Liver (tissue), 9 donors: Measurements from ENCODE around the gene SEPTIN5. TPM values are rescaled to one million over a fixed set of nuclear protein-coding genes. Genes with fewer than 3 reads are reported as not detected.

ENCODE experiments used
- DNase-seq: peaks from one replicate; pipeline ENCODE4 v3.0.0-alpha.2; 2017; ENCODE audit warnings: low spot score
- H3K27ac ChIP-seq, 2 donors: one replicate each; pipeline ENCODE4 v1.7.0; 2013; ENCODE audit warnings: inconsistent platforms in 2 of 2, low read length in 2 of 2, control low read depth in 1 of 2, low read depth in 1 of 2, mild to moderate bottlenecking in 1 of 2
- H3K27me3 ChIP-seq, 4 donors: one replicate each; pipeline versions ENCODE4 v1.6.1 to v1.7.0; 2013; ENCODE audit warnings: low read length in 3 of 4, inconsistent platforms in 1 of 4, mild to moderate bottlenecking in 1 of 4, moderate library complexity in 1 of 4; ENCODE audit not compliant: control insufficient read depth in 4 of 4, insufficient read depth in 4 of 4
- H3K36me3 ChIP-seq, 4 donors: one replicate each; pipeline versions ENCODE4 v1.6.1 to v1.7.0; 2013; ENCODE audit warnings: low read length in 3 of 4, mild to moderate bottlenecking in 3 of 4, low read depth in 1 of 4, moderate library complexity in 1 of 4; ENCODE audit not compliant: control insufficient read depth in 4 of 4, insufficient read depth in 3 of 4
- H3K4me1 ChIP-seq, 4 donors: one replicate each; pipeline versions ENCODE4 v1.6.1 to v1.7.0; 2013; ENCODE audit warnings: low read length in 3 of 4, mild to moderate bottlenecking in 3 of 4, moderate library complexity in 1 of 4; ENCODE audit not compliant: control insufficient read depth in 4 of 4, insufficient read depth in 4 of 4
- H3K4me3 ChIP-seq, 3 donors: one replicate each; pipeline versions ENCODE4 v1.6.1 to v1.7.0; 2013; ENCODE audit warnings: low read length in 3 of 3, control low read depth in 1 of 3, low read depth in 1 of 3, mild to moderate bottlenecking in 1 of 3
- H3K9ac ChIP-seq, 2 donors: one replicate each; pipeline ENCODE4 v1.7.0; 2013; ENCODE audit warnings: low read length in 2 of 2, mild to moderate bottlenecking in 2 of 2, moderate library complexity in 2 of 2, control low read depth in 1 of 2, low read depth in 1 of 2
- H3K9me3 ChIP-seq, 4 donors: one replicate each; pipeline versions ENCODE4 v1.6.1 to v1.7.0; 2013; ENCODE audit warnings: low read length in 3 of 4; ENCODE audit not compliant: control insufficient read depth in 4 of 4
- ATF3 ChIP-seq: IDR thresholded peaks from 2 replicates; pipeline ENCODE4 v1.6.1; 2016; ENCODE audit warnings: antibody characterized with exemption
- CTCF ChIP-seq: fragments of 150-350 bp; IDR thresholded peaks from 2 replicates; pipeline ENCODE4 v1.5.1; 2017; ENCODE audit warnings: improper control_type of control experiment, low read depth, low read length; ENCODE audit not compliant: missing input control
- FOXA1 ChIP-seq: IDR thresholded peaks from 2 replicates; pipeline ENCODE4 v1.6.1; 2016; ENCODE audit warnings: antibody characterized with exemption
- FOXA2 ChIP-seq: IDR thresholded peaks from 2 replicates; pipeline ENCODE4 v1.6.1; 2016; ENCODE audit warnings: antibody characterized with exemption
- GABPA ChIP-seq, 2 donors: IDR thresholded peaks in 1 of 2; conservative IDR thresholded peaks in 1 of 2; 2 replicates each; pipeline ENCODE4 v1.6.1; 2016; ENCODE audit warnings: antibody characterized with exemption in 2 of 2, mild to moderate bottlenecking in 1 of 2, moderate library complexity in 1 of 2
- HNF4A ChIP-seq, 2 donors: conservative IDR thresholded peaks; 2 replicates each; pipeline ENCODE4 v1.6.1; 2016; ENCODE audit warnings: antibody characterized with exemption in 2 of 2, mild to moderate bottlenecking in 2 of 2
- HNF4G ChIP-seq: IDR thresholded peaks from 2 replicates; pipeline ENCODE4 v1.6.1; 2016; ENCODE audit warnings: antibody characterized with exemption
- JUND ChIP-seq, 2 donors: IDR thresholded peaks; 2 replicates each; pipeline ENCODE4 v1.6.1; 2016; ENCODE audit warnings: antibody characterized with exemption in 2 of 2
- NR2F2 ChIP-seq: IDR thresholded peaks from 2 replicates; pipeline ENCODE4 v1.6.1; 2016; ENCODE audit warnings: antibody characterized with exemption
- RAD21 ChIP-seq, 2 donors: IDR thresholded peaks; 2 replicates each; pipeline ENCODE4 v1.6.1; 2016; ENCODE audit warnings: antibody characterized with exemption in 2 of 2, mild to moderate bottlenecking in 2 of 2
- RXRA ChIP-seq, 2 donors: IDR thresholded peaks; 2 replicates each; pipeline ENCODE4 v1.6.1; 2017 to 2018; ENCODE audit warnings: antibody characterized with exemption in 2 of 2, mild to moderate bottlenecking in 1 of 2
- SP1 ChIP-seq: IDR thresholded peaks from 2 replicates; pipeline ENCODE4 v1.6.1; 2018; ENCODE audit warnings: antibody characterized with exemption, mild to moderate bottlenecking
- TAF1 ChIP-seq: conservative IDR thresholded peaks from 2 replicates; pipeline ENCODE4 v1.6.1; 2016; ENCODE audit warnings: antibody characterized with exemption, mild to moderate bottlenecking
- YY1 ChIP-seq: IDR thresholded peaks from 2 replicates; pipeline ENCODE4 v1.6.1; 2016; ENCODE audit warnings: antibody characterized with exemption, mild to moderate bottlenecking
- WGBS: extraction: QIAGEN DNeasy Blood & Tissue Kit; methylation state at CpG from one replicate; pipeline ENCODE4 v1.1.7; 2013; 5-methylcytosine and 5-hydroxymethylcytosine counted together
- polyA plus RNA-seq, 2 donors: library from polyadenylated mRNA; stranded (reverse) in 1 of 2; unstranded in 1 of 2; fragments of 200-250 nt in 1 of 2; fragments of >200 nt in 1 of 2; fragmentation: Nextera tagmentation in 1 of 2; extraction: Ambion mirVana in 1 of 2; gene quantifications; one replicate each; pipeline versions ENCODE4 v1.2.1 to v1.2.3, GENCODE V29; 2013 to 2015
- total RNA-seq, 2 donors: library from RNA; depleted of rRNA; stranded (reverse); fragments of >200 nt; gene quantifications; one replicate each; pipeline ENCODE4 v1.2.3, GENCODE V29; 2014
- TF ChIP-seq, protein P1 (sequence below): IDR thresholded peaks from 2 replicates; pipeline ENCODE4 v1.6.1; 2016; ENCODE audit warnings: antibody characterized with exemption
- TF ChIP-seq, protein P2 (sequence below): IDR thresholded peaks from 2 replicates; pipeline ENCODE4 v1.6.1; 2016; ENCODE audit warnings: antibody characterized with exemption
- donor health status: healthy.
- donor health status: healthy.
- donor health status: healthy.
- donor health status: healthy.
- donor health status: healthy.

The SEPTIN5 gene
- total and polyA plus RNA-seq, 4 donors: 0.26 to 3.5 (median 2.8) TPM

DNA sequence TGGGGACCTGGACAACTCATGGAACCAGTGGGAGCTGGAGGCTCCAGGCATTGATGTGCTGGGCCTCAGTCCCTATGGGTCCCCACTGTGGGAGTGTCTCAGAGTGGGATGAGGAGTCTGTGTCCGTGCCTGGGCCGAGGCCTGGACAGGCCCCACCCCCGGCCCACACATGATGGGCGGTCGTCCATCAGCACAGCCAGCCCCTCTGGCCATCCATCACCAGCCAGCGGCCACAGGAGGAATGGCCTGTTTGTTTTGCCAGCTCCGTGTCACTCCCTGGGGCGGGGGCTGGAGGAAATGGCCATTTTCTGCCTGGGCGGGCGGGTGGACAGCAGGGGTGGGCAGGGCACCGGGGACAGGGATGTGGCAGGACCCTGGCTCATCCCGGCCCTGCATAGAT, 33.2 kb downstream of the SEPTIN5 start:
- no peak for DNase-seq
- Histone ChIP-seq H3K36me3 (no peaks in the 10 kb centered on the region), H3K4me1 (no peaks in the 10 kb centered on the region), H3K9me3 (no peaks in the 10 kb centered on the region), H3K27ac (no peak overlapping the region), H3K9ac (no peak overlapping the region), H3K27me3 (peaks cover 0 to 2% (median 0%) of the 10 kb centered on the region in 4 donors), H3K4me3 (no peak overlapping the region)
- WGBS: 80% methylated on average over 12 of the region's 12 CpGs
- TF ChIP-seq ATF3: no peak
- TF ChIP-seq, protein P1, sequence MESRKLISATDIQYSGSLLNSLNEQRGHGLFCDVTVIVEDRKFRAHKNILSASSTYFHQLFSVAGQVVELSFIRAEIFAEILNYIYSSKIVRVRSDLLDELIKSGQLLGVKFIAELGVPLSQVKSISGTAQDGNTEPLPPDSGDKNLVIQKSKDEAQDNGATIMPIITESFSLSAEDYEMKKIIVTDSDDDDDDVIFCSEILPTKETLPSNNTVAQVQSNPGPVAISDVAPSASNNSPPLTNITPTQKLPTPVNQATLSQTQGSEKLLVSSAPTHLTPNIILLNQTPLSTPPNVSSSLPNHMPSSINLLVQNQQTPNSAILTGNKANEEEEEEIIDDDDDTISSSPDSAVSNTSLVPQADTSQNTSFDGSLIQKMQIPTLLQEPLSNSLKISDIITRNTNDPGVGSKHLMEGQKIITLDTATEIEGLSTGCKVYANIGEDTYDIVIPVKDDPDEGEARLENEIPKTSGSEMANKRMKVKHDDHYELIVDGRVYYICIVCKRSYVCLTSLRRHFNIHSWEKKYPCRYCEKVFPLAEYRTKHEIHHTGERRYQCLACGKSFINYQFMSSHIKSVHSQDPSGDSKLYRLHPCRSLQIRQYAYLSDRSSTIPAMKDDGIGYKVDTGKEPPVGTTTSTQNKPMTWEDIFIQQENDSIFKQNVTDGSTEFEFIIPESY: no peak
- no peak for TF ChIP-seq SP1
- no peak for TF ChIP-seq TAF1
- no peak for TF ChIP-seq HNF4A (conservative IDR thresholded peaks at IDR 0.05)
- TF ChIP-seq FOXA1: no peak
- TF ChIP-seq NR2F2: no peak
- TF ChIP-seq JUND (IDR thresholded peaks at IDR 0.05): no peak

DNA sequence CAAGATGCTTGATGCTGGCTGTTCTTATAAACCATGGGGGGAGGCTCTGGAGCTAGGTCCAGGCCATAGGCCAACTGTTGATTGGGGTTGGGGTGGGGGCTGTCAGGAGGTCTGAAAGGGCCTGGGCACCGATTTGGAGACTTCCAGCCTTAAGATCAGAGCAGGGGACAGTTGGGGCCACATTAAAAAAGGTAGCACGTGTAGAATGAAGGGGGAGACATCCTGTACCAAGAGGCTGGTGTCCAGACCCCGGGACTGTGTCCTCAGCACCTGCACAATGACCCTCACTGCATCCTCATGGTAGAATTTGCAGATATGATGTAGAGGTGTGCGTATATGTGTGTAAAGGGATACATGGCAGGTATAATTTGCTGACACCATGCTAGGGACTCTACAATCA, 33.8 kb downstream of the SEPTIN5 start:
- H3K27me3 ChIP-seq: peaks cover 0 to 2% (median 2%) of the 10 kb centered on the region in 4 donors
- DNase-seq: no peak
- TF ChIP-seq FOXA1: no peak
- TF ChIP-seq YY1: no peak
- TF ChIP-seq RXRA (IDR thresholded peaks at IDR 0.05): no peak
- TF ChIP-seq HNF4A (conservative IDR thresholded peaks at IDR 0.05): no peak
- TF ChIP-seq, protein P2, sequence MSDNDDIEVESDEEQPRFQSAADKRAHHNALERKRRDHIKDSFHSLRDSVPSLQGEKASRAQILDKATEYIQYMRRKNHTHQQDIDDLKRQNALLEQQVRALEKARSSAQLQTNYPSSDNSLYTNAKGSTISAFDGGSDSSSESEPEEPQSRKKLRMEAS: no peak
- TF ChIP-seq JUND (IDR thresholded peaks at IDR 0.05): no peak
- no peak for TF ChIP-seq NR2F2
- TF ChIP-seq FOXA2: no peak
- TF ChIP-seq GABPA (IDR thresholded peaks at IDR 0.05 in 1 of 2, conservative IDR thresholded peaks at IDR 0.05 in 1 of 2): no peak
- no peak for TF ChIP-seq RAD21 (IDR thresholded peaks at IDR 0.05)
- TF ChIP-seq HNF4G: no peak
- no peak for TF ChIP-seq CTCF
- no peak for TF ChIP-seq SP1
- no peak for TF ChIP-seq TAF1
- TF ChIP-seq, protein P1: no peak
- TF ChIP-seq ATF3: no peak
- no peaks in the 10 kb centered on the region for H3K4me1 ChIP-seq
- WGBS: 73% methylated on average over 4 of the region's 4 CpGs
- no peak overlapping the region for H3K9ac ChIP-seq
- H3K4me3 ChIP-seq: no peak overlapping the region
- no peak overlapping the region for H3K27ac ChIP-seq
- H3K9me3 ChIP-seq: no peaks in the 10 kb centered on the region
- H3K36me3 ChIP-seq: no peaks in the 10 kb centered on the region
